Measurements from ENCODE around the gene BAHCC1.

DNA sequence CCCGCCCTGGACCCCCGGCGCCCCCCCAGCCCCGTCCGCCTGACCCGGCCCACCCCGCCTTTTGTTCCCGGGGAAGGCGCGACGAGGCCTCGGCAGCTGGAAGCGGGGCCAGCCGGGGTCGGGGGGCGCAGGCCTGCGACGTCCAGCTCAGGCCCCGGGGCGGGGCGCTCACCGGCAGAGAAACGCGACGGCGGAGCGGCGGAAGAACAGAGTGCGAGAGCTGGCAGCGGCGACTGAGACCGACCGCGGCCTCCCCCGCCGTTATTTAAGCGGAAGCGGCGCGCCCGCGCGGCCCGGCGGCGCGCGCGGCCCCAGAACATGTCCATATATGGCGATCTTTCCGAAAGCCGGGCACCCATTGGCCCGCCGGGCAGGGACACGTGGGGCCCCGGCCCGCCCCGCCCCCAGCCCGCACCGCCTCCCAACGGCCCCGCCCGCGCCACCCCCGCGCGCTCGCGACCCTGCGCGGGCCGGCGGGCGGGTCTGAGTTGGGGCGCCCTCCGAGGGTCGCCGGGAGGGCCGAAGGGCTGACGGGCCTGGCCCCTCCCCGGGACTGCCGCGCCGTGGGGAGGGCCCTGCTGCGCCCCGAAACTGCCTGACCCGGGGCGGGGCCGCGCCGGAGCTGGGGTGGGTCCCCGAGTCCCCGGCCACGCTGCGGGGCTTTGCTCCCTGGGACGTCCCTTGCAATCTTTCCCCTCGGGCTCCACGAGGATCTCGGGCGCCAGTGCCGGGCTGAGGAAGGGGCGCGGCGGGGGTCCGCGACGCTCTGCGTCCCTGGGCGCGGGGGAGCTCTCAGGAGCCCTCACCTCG is 117.5 kb downstream of the BAHCC1 start, which contains the start of gene ACTG1:
- TF ChIP-seq POLR2AphosphoS5 (IDR thresholded peaks at IDR 0.05; ENCODE audit: low read depth, low read length) (peak; percentile 97), POLR2A (IDR thresholded peaks at IDR 0.05; ENCODE audit: low read depth, low read length) (peak; percentile 97)

All from GM12892 (cell line).